ENCODE results near the gene COPA.

COPA gene

GRCh38 chr1:160373696-160374095, 30.6 kb upstream of the COPA start:
- Histone ChIP-seq H3K27ac (ENCODE audit: low read length) (no peak overlapping the region), H3K4me2 (ENCODE audit: low read depth, low read length) (no peak overlapping the region), H3K4me3 (ENCODE audit: low read length) (no peak overlapping the region), H3K9me2 (replicated peaks; ENCODE audit: insufficient read depth, low read length) (no peaks in the 10 kb centered on the region), H3K4me1 (ENCODE audit: low read length) (peaks cover 4% of the 10 kb centered on the region; the same call in 1 of the 2 replicates), H4K20me1 (ENCODE audit: insufficient read depth, low read length) (no peaks in the 10 kb centered on the region), H3K79me2 (ENCODE audit: low read length) (no peaks in the 10 kb centered on the region), H3K9ac (ENCODE audit: low read length) (no peak overlapping the region), H3K27me3 (replicated peaks; ENCODE audit: insufficient read depth, low read length) (no peaks in the 10 kb centered on the region), H3K36me3 (replicated peaks; ENCODE audit: insufficient read depth, low read length) (no peaks in the 10 kb centered on the region), H3K9me3 (replicated peaks; ENCODE audit: insufficient read depth, low read length) (no peaks in the 10 kb centered on the region), H2AFZ (ENCODE audit: low read length) (no peak overlapping the region), H3F3A (ENCODE audit: insufficient read depth, low read length) (no peaks in the 10 kb centered on the region)
- no peak for DNase-seq
- TF ChIP-seq EZH2phosphoT487 (IDR thresholded peaks at IDR 0.05; ENCODE audit: low read length) = no peak
- no peak for TF ChIP-seq EZH2 (optimal IDR thresholded peaks at IDR 0.05; ENCODE audit: low read depth, low read length)
- no peak for TF ChIP-seq CTCF (IDR thresholded peaks at IDR 0.05; ENCODE audit: low read length)

- peaks cover 4% of the 10 kb centered on the region; the same call in 1 of the 2 replicates for H3K4me1 ChIP-seq (ENCODE audit: low read length)
- no peak overlapping the region for H3K27ac ChIP-seq (ENCODE audit: low read length)
- H3F3A ChIP-seq (ENCODE audit: insufficient read depth, low read length) = no peaks in the 10 kb centered on the region
- H3K4me2 ChIP-seq (ENCODE audit: low read depth, low read length) = no peak overlapping the region
- H3K79me2 ChIP-seq (ENCODE audit: low read length) = no peaks in the 10 kb centered on the region
- H3K4me3 ChIP-seq (ENCODE audit: low read length) = no peak overlapping the region
- H2AFZ ChIP-seq (ENCODE audit: low read length) = no peak overlapping the region
- no peaks in the 10 kb centered on the region for H3K27me3 ChIP-seq (replicated peaks; ENCODE audit: insufficient read depth, low read length)
- no peak for DNase-seq
- H4K20me1 ChIP-seq (ENCODE audit: insufficient read depth, low read length) = no peaks in the 10 kb centered on the region
- no peak overlapping the region for H3K9ac ChIP-seq (ENCODE audit: low read length)
- H3K9me2 ChIP-seq (replicated peaks; ENCODE audit: insufficient read depth, low read length) = no peaks in the 10 kb centered on the region
- no peaks in the 10 kb centered on the region for H3K36me3 ChIP-seq (replicated peaks; ENCODE audit: insufficient read depth, low read length)
- TF ChIP-seq EZH2phosphoT487 (IDR thresholded peaks at IDR 0.05; ENCODE audit: low read length) = no peak
- TF ChIP-seq CTCF (IDR thresholded peaks at IDR 0.05; ENCODE audit: low read length) = no peak
- TF ChIP-seq EZH2 (optimal IDR thresholded peaks at IDR 0.05; ENCODE audit: low read depth, low read length) = no peak
- H3K9me3 ChIP-seq (replicated peaks; ENCODE audit: insufficient read depth, low read length) = no peaks in the 10 kb centered on the region
Measured at GRCh38 chr1:160371756-160372155, 28.7 kb upstream of the COPA start.

- Histone ChIP-seq H3F3A (ENCODE audit: insufficient read depth, low read length) (no peaks in the 10 kb centered on the region), H3K27ac (ENCODE audit: low read length) (no peak overlapping the region), H3K79me2 (ENCODE audit: low read length) (no peaks in the 10 kb centered on the region), H3K9me2 (replicated peaks; ENCODE audit: insufficient read depth, low read length) (no peaks in the 10 kb centered on the region), H2AFZ (ENCODE audit: low read length) (no peak overlapping the region), H3K36me3 (replicated peaks; ENCODE audit: insufficient read depth, low read length) (no peaks in the 10 kb centered on the region), H3K4me2 (ENCODE audit: low read depth, low read length) (no peak overlapping the region), H4K20me1 (ENCODE audit: insufficient read depth, low read length) (no peaks in the 10 kb centered on the region), H3K4me1 (ENCODE audit: low read length) (peaks cover 3% of the 10 kb centered on the region; the same call in 1 of the 2 replicates), H3K27me3 (replicated peaks; ENCODE audit: insufficient read depth, low read length) (no peaks in the 10 kb centered on the region), H3K9me3 (replicated peaks; ENCODE audit: insufficient read depth, low read length) (no peaks in the 10 kb centered on the region), H3K9ac (ENCODE audit: low read length) (no peak overlapping the region), H3K4me3 (ENCODE audit: low read length) (no peak overlapping the region)
- no peak for TF ChIP-seq EZH2phosphoT487 (IDR thresholded peaks at IDR 0.05; ENCODE audit: low read length)
- no peak for TF ChIP-seq CTCF (IDR thresholded peaks at IDR 0.05; ENCODE audit: low read length)
- TF ChIP-seq EZH2 (optimal IDR thresholded peaks at IDR 0.05; ENCODE audit: low read depth, low read length) = no peak
- no peak for DNase-seq
Measured at GRCh38 chr1:160371346-160371631, 28.2 kb upstream of the COPA start.

Measured in MM.1S (cell line).